GM19239 (cell line): ENCODE results near the gene IL22RA2.
"Not testable (repeated sequence)": the region's sequence is repeated elsewhere in the genome, so short reads cannot be mapped to it uniquely, and the experiment has no call there.

ENCODE experiments used
- DNase-seq: peaks from one replicate; pipeline ENCODE4 v3.0.0; 2011; ENCODE audit warnings: low spot score; ENCODE audit not compliant: insufficient read length
- FAIRE-seq: peaks from 2 replicates; lab custom pipeline; 2011; peaks lifted over from hg19 to GRCh38; lab: Jason Lieb, UNC

IL22RA2 gene

DNA sequence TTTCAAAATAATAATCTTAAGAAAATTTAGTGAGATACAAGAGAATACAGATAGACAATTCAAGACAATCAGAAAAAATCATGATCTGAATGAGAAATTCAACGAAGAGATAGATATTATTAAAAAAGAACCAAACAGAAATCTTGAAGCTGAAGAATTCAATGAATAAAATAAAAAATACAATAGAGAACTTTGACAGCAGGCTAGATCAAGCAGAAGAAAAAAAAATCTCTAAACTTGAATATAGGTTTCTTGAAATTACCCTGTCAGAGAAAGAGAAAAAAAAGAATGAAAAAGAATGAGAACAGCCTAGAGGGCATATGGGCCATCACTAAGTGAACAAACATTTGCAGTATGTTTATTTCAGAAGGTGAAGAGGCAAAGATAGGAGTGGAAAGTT lies 39.0 kb downstream of the IL22RA2 start:
- FAIRE-seq: no peak
- DNase-seq: no peak

DNA sequence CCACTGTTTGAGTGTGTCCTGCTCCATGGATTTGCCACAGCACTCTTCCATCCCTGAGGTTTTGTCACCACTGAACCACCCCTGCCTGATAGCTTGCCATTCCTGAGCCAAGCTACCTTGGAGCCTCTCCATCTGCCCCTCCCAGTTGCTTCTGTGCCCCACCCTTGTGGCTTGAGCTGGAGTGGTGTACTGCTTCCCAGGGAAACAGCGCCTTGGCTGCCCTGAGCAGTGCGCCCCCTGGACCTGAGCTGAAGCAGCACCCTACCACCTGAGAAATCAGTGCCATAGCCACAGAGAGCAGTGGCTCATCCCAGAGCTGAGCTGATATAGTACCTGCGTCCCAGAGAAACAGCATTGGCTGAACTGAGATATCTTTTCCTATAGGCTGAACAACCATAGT lies 40.3 kb downstream of the IL22RA2 start:
- no peak for FAIRE-seq
- no peak for DNase-seq

DNA sequence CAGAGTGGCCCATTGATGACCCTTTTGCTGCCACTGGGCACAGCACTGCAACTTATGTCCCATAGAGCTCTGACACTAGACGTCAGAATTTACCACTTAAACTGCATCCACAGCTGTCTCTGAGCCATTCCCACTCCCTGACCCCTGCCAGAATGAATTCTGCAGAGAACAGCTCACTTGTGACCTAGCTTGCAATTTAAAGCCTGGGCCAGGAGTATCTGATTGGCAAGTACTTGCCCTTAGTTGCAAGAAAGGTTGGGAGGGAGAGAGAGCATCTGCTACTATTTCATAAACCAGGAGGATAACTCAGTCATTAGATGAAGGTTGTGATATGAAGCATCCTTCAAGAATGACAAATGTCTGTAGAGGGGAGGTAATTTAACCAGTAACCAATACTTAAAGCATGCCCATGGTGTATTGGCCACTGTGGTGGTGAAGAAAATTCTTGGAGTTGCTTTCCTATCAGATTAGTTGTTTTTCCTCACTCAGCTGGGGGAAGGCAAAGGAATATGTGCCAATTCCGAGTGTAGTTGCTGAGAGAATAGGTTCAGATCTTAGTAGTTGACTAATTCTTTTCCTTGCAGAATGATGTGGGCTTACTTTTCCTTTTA lies 46.5 kb downstream of the IL22RA2 start:
- DNase-seq (no peak), FAIRE-seq (no peak)

DNA sequence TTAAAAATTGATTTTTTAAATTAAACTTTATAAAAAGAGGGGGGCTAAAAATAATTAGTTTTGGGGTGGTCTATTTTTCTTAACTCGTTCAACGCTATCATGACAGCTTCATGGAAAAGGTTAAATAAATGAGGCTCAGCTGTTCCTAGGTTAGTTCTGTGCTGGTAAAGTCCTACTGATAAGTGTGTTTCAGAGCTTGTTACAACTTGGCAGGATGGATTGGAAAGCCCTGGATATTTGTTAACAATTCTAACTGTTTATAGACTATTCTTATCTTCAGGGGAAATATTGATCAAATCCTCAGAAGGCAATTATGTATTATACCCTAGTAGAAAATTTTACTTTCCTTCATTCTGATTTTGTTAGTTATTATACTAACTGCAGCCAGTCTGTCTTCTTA lies 50.4 kb downstream of the IL22RA2 start:
- DNase-seq (no peak), FAIRE-seq (no peak)

DNA sequence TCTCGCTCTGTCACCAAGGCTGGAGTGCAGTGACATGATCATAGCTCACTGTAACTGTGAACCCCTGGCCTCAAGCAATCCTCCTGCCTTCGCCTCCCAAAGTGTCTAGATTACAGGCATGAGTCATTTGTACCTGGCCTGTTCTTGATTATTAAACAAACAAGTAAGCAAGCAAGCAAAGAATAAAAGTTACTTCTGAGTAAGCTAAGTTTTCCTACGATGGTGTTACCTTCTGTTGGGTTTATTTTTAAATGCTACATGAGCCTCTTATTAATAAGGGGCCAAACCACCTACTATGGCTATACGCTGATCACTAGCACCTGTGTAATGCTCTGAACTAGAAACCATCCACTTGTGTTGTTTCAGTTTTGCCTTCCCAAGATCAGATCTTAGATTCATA lies 50.8 kb downstream of the IL22RA2 start:
- FAIRE-seq: no peak
- DNase-seq: no peak

DNA sequence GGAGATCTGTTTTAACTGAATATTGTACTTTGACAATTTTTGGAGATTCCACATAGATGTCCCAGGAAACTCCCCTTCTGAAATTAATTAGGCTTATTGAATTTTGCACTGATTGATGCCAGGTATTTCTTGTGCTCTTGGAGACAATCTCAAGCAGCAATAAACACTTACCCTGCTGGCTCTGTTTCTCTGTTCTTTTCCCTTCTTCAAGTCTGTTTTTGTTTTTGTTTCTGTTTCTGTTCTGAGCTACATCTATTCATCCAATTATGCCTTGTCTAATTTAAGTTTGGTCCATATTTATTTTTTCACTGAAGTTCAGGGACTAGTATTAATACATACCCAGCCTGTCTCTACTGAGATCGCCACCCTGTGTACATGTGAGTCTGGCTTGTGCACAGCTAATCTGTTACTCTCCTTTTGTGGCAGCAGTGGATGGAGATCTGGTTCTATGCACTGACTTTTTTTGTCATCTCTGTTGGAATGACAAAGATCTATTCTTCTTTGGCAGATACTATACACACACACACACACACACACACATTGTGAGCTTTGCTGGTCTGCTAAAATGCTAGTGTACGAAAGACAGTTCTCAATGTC lies 51.9 kb downstream of the IL22RA2 start:
- FAIRE-seq: peak; percentile 75

DNA sequence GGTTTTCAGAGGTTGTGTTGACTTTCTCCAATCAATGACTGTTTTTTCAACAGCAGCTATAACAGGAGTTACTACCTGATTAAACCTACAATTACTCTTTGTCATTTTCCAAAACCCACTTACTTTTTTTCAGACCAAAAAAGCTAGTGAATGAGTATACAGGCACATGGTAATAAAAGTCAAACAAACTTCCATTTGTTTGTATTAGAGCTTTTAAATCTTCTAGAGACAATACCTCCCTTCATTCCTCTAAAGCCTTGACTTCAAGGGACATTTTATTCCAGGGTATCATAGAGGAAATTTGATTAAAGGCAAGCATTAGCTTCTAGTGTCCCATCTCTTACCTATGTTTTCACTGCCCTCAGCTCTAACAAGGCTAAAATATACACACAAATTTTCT lies 52.7 kb downstream of the IL22RA2 start:
- FAIRE-seq (peak; percentile 47), DNase-seq (no peak)

More for the DNA sequence above, 51.9 kb downstream of the IL22RA2 start:
- DNase-seq: no peak

DNA sequence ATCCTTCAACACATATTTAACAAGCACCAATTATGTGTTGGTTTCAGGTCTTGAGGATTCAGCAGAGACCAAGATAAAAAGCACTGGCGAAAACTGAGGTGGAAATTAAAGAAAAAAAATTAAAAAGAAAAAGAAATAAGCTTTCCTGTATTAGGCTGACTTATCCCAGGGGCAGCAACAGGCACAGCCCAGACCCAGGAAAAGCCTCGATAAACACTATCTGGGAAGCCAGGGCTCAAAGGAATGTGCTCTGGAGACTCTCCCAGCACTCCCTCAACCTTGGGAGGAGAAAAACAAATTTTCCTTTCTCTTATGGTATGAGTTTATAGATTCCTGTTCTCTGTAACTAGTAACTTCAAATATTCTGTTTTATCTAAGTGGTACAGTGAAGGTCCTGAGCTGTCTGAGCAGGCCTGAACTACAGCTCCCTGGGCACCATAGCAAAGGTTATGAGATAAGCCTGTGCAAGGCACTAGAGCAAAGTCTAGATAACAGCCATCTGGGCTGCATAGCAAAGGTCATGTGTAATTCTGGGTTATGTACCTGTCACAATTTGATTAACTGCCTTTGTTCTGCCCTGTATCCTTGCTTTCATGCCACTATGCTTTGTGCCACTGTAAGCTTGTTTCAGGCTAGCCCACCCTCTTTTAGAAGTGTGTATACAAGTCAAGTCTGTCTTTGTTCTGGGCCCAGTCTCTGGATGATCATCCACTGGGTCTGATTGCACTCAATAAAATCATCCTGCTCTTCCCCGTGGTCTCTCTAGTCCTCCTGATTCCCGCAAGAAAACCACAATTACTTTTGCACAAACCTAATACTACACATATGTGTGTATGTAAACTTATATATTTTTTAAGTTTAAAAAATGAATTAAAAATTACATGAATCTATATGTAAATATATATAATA lies 54.0 kb downstream of the IL22RA2 start:
- FAIRE-seq: no peak

DNA sequence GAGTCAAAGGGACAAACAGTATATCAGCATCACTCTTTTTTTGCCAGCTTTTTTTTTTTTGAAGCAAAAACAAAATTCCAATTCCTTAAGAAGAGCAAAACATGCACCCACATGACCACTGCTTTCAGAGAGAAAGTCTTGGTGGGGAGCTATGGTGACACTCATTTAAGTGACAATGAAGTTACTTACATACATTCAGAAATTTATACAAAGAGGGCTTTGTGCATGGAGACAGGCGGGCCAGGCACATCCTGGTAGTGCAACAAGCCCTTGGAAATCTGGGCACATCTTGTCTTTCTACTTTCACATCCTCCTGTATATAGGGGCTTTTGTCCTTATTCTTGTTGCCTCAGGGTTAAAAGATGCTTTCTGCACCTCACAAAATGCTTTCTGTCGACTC lies 55.9 kb downstream of the IL22RA2 start:
- DNase-seq (no peak), FAIRE-seq (no peak)

More for the DNA sequence above, 54.0 kb downstream of the IL22RA2 start:
- DNase-seq: no peak

DNA sequence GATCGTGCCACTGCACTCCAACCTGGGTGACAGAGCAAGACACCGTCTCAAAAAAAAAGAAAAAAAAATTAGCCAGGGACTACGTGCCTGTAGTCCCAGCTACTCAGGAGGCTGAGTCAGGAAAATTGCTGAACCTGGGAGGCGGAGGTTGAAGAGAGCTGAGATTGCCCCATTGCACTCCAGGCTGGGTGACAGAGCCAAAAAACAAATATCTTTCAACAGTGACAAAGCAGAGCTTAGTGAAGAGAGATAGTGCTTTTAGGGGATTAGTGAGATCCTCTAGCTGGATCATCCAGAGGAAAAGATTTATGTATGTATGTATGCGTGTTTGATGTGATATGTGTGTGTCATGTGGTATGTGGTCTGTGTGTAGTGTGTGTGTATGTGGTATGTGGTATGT lies 56.6 kb downstream of the IL22RA2 start:
- no peak for DNase-seq
- no peak for FAIRE-seq

DNA sequence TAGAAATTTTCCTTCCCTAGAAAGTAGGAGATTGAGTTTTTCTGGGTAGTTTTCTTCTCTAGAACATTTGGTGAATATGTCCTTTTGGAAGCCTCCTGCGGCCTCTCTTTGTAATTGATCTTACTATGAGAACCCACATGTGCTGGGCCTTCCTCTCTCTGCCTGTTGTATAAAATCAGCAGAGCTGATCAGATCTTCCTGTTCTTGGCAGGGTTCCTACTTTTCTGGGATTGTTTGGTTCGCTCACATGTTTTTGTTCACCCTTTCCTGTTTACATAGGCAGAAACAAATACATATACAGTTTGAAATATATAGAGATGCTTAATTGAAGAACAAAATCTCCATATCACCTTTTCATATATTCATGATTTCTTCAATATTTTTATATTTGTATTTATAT lies 57.8 kb downstream of the IL22RA2 start:
- no peak for DNase-seq
- FAIRE-seq: no peak

DNA sequence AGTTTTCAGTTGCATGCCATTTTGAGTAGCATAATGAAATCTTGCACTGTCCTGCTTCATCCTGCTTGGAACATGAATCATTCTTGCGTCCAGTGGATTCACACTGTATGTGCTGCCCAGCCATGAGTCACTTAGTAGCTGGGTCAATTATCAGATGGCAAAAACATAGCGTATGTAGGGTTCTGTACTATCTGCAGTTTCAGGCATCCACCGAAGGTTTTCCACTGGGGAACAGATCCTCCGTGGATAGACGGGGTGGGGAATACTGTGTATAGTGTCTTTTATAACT lies 61.4 kb downstream of the IL22RA2 start:
- no peak for DNase-seq

DNA sequence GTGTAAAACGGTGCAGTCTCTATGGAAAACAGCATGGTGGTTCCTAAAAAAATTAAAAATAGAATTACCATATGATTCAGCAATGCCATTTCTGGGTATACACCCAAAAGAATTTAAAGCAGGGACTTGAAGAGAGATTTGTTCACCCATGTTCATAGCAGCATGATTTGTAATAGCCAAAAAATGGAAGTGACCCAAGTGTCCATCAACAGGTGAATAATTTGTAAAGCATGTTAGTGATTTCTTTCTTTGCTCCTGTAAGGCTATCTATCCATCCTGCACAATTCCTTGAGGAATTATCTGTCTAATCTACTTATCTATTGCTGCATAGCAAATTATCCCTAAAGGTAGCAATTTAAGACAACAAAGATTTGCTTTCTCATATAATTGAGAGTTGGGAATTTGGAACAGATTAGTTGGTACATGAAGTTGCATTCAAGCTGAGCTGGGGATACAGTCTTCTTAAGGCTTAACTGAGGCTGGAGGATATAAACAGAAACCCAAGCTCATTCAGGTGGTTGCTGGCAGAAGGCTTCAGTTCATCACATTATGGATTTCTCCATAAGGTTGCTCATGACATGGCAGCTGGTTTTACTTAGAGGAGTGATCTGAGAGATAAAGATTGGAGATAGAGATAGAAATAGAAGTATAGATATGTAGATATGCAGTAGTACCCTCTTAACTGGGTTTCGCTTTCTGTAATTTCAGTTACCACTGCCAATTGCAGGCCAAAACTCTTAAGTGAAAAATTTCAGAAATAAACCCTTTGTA lies 62.0 kb downstream of the IL22RA2 start:
- DNase-seq (no peak), FAIRE-seq (peak; percentile 55)

More for the DNA sequence above, 61.4 kb downstream of the IL22RA2 start:
- FAIRE-seq: peak; percentile 42

DNA sequence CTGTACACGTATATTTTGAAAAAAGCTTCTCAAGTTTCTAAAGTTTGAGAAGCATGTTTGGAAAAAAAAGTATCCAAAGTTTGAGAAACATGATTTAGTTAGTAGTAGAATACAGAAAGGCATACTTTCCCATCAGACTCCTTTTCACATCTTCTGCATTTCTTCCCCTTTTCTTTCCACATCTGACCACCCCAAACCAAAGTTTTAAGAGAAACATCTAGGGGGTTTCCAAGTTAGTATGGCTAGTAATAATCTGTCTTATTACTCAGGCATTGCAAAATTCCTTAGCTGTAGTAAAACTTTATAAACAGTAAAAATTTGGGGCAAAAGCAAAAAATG lies 65.7 kb downstream of the IL22RA2 start:
- DNase-seq (no peak), FAIRE-seq (peak; percentile 53)

DNA sequence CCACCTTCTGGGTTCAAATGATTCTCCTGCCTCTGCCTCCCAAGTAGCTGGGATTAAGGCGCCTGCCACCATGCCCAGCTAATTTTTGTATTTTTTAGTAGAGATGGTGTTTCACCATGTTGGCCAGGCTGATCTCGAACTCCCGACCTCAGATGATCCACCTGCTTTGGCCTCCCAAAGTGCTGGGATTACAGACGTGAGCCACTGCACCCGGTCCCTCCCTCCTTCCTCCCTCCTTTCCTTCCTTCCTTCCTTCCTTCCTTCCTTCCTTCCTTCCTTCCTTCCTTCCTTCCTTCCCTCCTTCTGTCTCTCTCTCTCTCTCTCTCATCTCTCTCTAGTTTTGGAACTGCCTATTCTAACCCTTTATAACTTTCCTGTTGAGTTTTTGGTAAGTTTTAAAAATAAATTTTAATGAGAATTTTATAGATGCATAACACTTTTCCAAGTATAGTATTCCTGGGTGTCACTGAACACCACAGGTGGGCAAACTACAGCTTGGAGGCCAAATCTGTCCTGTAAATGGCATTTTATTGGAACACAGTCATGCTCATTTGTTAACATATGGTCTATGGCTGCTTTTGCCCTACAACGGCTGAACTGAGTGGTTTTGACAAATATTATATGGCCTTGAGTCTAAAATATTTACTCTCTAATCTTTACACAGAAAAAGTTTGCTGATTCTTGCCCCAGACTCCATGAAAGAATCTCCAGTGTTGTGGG lies 66.2 kb downstream of the IL22RA2 start:
- FAIRE-seq, DNase-seq: not testable (repeated sequence)

DNA sequence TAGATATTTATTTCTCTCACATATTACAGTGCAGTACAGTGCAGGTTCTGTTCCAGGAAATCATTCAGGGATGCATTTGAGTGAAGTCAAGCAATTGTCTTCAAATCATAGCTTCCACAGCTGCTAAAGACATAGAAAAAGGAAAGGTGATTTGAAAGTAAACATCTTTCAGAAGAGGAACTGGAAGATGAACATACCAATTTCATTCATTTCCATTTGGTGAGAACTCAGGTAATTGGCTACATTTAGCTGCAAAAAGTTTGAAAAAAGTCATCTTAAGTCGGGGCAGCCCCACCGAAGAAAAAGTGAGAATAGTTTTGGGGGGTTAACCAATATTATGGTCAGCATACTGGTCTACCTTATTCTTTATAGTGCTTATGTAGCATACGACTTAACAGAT lies 67.3 kb downstream of the IL22RA2 start:
- DNase-seq (no peak), FAIRE-seq (peak; percentile 89)

DNA sequence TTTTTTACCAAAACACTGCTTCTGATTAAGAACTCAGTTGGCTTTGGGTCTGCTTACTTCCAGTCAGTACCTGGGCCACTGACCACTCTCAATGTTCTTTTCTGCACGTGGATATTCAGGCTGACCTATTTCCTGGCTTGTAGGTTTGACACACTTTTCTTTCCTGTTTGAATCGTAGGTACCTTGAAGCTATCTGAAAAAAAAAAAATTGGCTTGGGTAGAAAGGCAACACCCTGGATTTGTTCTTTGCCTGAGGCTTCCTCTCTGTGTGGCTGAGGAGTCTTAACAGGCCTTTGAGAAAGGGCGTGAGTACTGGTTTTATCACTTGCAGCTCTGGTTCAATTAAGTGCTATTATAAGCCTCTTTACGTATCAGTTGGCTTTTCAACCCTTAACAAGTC lies 68.1 kb downstream of the IL22RA2 start:
- DNase-seq: no peak
- FAIRE-seq: peak; percentile 92

DNA sequence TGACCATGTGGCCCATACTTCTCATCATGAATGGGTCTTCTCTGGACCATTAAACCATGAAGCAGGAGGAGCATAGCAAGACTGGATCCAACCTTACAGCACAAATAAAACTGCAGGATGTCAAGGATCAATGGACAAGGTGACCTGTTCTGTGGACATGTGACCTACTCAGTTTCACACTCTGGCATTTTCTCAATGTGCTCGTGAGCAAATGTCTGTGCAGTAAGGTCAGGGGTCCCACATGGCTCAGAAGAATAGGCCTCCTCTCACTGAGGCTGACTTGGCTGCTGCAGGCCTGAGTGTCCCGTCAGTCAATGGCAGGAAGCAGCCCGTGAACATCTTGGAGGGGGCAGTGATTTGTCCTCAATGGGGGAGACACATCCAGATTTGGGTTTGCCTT lies 68.5 kb downstream of the IL22RA2 start:
- no peak for DNase-seq
- FAIRE-seq: no peak

DNA sequence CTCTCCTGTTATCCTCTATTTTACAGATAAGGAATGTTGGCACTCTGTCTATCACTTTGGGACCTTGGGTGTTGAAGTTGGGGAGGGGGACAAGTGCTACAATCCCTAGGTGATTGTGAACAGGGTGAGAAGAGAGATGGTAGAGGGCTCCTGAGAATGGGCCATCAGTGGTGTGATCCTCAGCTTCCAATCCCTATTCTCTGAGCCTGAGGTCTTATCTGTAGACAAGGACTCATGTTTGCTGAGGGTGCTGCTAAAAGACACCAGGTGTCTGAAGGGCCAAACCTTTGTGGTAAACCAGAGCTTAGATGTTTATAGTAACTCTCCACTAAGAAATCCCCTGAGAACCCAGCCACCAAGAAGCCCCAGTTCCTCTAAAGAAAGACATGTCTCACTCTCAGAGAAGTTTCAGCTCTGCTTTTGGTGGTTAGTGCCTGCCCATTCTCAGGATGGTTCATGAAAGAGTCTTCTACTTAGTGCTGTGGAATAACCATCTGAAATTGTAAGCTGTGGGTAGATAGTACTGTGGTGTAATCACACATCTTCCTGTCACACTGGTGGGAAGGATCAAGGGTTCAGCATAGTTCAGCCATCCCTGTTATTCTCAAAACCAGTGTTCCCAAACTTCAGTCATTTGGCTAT lies 70.5 kb downstream of the IL22RA2 start:
- DNase-seq: peak; percentile 42
- FAIRE-seq: peak; percentile 100
